SW480 (cell line): Measurements from ENCODE around the gene RSPH1.
A peak's percentile ranks its signal among the peaks of the same experiment; 100 is the strongest.

Experiments
- DNase-seq: peaks from one replicate; pipeline ENCODE4 v3.0.0-alpha.2; 2016; ENCODE audit warnings: low spot score

Gene RSPH1

DNA sequence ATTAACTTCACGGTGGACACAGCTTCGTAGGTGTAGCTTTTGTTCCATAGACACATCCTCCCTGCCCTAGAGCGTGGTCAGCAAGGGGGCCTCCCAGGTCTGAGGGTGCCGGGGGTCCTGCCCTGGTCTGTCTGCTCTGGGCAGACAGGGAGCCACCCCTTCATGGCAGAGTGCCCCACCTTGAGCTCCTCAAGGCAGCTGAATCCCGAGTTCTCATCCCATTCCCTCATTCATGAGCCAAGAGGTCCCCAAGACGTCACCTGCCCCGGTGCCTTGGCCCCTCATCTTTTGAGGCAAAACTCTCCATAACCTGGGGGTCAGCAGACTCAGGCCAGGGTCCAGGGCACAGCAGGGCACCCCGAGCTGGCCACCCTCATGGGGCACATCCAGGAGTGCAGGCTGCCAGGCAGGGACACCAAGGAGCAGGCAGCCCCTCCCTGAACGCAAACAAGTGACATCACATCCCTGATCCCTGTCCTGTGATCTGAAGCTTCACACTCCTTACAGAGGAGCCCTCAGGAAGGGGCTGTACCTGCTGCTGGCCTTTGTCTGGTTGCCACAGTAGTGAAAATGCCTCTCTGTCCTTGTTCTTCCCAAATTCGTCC, 69.0 kb downstream of the RSPH1 start:
- no peak for DNase-seq

- no peak for DNase-seq
These were observed 69.6 kb downstream of the RSPH1 start for GRCh38 chr21:42426424-42426823.

DNA sequence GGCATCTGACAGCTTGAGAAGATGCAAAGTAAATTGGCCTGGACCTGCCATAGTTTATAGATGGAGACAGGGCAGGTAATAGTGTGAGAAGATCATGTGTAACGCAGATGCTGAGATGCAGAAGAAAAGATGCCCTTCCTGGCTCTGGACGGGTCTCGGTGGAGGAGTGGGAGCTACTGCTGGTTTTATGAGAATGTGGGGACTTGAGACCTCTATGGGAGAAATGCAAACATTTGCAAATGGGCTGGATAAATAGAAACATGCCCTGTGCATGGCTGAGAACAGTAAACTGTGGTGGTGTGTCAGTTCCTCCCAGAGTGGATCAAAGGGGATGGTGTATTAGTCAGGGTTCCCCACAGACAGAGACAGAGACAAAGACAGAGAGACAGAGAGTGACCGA, 70.4 kb downstream of the RSPH1 start:
- peak; percentile 9 for DNase-seq

DNA sequence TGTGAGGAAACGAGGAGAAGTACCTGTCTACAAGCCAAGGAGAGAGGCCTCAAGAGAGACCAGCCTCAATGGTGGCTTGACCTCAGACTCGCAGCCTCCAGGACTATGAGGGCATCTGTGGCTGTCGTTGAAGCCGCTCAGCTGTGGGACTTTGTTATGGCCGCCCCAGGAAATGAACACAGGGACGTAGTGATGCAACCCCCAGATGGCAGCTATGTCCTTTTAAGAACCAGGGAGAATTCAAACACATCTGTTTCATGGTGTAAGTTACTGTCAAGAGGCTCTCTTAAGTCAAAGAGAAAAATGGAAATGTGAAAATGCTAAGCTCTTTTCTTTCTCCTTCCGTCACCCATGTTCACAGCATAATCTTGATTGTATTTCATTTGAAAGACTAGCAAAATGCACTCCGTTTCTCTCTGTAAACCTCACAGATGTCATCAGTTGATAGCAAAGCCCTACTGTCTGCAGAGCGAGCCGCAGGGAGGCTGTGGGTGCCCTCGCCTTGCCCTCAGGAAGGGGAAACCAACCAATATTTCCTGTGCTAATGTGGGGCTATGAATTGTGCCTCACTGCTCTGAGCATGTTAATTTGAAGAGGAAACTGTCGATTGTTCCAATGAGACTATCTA, 71.0 kb downstream of the RSPH1 start:
- no peak for DNase-seq

- no peak for DNase-seq
These were observed 72.3 kb downstream of the RSPH1 start for GRCh38 chr21:42423685-42424084.

- DNase-seq = peak; percentile 63
These were observed 72.8 kb downstream of the RSPH1 start for GRCh38 chr21:42423197-42423675.
